Activated T-cell treated with anti-CD3 and anti-CD28 coated beads for 24 hours (primary cell): ENCODE data around the gene DUSP22.

Experiments
- DNase-seq: peaks from one replicate; pipeline ENCODE4 v3.0.0-alpha.2; 2020; ENCODE audit warnings: low read depth

Gene DUSP22

GRCh38 chr6:309947-310346 lies 17.7 kb downstream of the DUSP22 start:
- no peak for DNase-seq

GRCh38 chr6:310671-311070 lies 18.4 kb downstream of the DUSP22 start:
- no peak for DNase-seq

- DNase-seq: no peak
Observed at GRCh38 chr6:311679-312220, 19.5 kb downstream of the DUSP22 start.

GRCh38 chr6:313087-313486 lies 20.8 kb downstream of the DUSP22 start:
- no peak for DNase-seq

- no peak for DNase-seq
Observed at GRCh38 chr6:313917-314316, 21.6 kb downstream of the DUSP22 start.

GRCh38 chr6:314377-314776 lies 22.1 kb downstream of the DUSP22 start:
- no peak for DNase-seq

GRCh38 chr6:315226-315625 lies 22.9 kb downstream of the DUSP22 start:
- no peak for DNase-seq

- DNase-seq: no peak
Observed at GRCh38 chr6:315921-316752, 23.9 kb downstream of the DUSP22 start.

GRCh38 chr6:316753-317038 lies 24.4 kb downstream of the DUSP22 start:
- no peak for DNase-seq

- DNase-seq: no peak
Observed at GRCh38 chr6:317060-317447, 24.8 kb downstream of the DUSP22 start.

GRCh38 chr6:317448-318144 lies 25.3 kb downstream of the DUSP22 start:
- DNase-seq: no peak

- no peak for DNase-seq
Observed at GRCh38 chr6:318243-318890, 26.1 kb downstream of the DUSP22 start.

GRCh38 chr6:319177-320131 lies 27.2 kb downstream of the DUSP22 start:
- DNase-seq: no peak

- no peak for DNase-seq
Observed at GRCh38 chr6:320351-321157, 28.3 kb downstream of the DUSP22 start.

GRCh38 chr6:321158-321438 lies 28.8 kb downstream of the DUSP22 start:
- DNase-seq: no peak

GRCh38 chr6:321536-322258 lies 29.4 kb downstream of the DUSP22 start:
- no peak for DNase-seq

- no peak for DNase-seq
Observed at GRCh38 chr6:322259-322930, 30.1 kb downstream of the DUSP22 start.

GRCh38 chr6:322940-323729 lies 30.8 kb downstream of the DUSP22 start:
- no peak for DNase-seq

- no peak for DNase-seq
Observed at GRCh38 chr6:323730-324088, 31.4 kb downstream of the DUSP22 start.
